ENCODE results near the gene C11orf52.

GRCh38 chr11:111938687-111939160, 20.0 kb downstream of the C11orf52 start:
- no peak for TF ChIP-seq CTCF (conservative IDR thresholded peaks at IDR 0.05; ENCODE audit: low read depth, low read length)
- no peak for TF ChIP-seq EZH2phosphoT487 (IDR thresholded peaks at IDR 0.05; ENCODE audit: borderline replicate concordance, low read length)

All from PC-3 (cell line).